Measurements from ENCODE around the gene RNF26. TPM values are rescaled to one million over a fixed set of nuclear protein-coding genes. Genes with fewer than 3 reads are reported as not detected.

Gene RNF26
- total RNA-seq, 1 donor from 2014 or later: 17.8 TPM

DNA sequence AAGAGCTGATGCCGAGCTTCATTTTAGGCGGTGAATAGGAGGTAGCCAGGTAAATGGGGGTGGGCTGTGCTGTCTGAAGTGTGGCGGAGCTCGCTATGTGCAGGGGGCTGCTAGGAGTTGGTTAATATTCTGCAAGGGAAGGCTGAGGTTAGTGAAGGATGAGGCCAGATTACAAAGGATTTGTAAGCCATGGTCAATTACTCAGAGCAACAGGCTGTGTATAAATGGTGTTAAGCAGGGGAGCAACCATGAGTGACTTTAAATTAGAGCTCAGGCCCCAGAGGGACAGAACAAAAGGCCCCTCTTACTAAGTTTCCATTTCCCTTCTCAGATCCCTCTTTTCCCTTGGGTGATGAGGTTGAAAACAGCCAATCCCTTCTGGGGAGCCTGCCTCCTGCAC lies 10.1 kb upstream of the RNF26 start:
- TF ChIP-seq, protein P1, sequence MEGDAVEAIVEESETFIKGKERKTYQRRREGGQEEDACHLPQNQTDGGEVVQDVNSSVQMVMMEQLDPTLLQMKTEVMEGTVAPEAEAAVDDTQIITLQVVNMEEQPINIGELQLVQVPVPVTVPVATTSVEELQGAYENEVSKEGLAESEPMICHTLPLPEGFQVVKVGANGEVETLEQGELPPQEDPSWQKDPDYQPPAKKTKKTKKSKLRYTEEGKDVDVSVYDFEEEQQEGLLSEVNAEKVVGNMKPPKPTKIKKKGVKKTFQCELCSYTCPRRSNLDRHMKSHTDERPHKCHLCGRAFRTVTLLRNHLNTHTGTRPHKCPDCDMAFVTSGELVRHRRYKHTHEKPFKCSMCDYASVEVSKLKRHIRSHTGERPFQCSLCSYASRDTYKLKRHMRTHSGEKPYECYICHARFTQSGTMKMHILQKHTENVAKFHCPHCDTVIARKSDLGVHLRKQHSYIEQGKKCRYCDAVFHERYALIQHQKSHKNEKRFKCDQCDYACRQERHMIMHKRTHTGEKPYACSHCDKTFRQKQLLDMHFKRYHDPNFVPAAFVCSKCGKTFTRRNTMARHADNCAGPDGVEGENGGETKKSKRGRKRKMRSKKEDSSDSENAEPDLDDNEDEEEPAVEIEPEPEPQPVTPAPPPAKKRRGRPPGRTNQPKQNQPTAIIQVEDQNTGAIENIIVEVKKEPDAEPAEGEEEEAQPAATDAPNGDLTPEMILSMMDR (IDR thresholded peaks at IDR 0.05; ENCODE audit: insufficient read depth, low read length, poor library complexity, severe bottlenecking): no peak
- Histone ChIP-seq H3K27me3 (ENCODE audit: control insufficient read depth, insufficient read depth, low read length) (no peaks in the 10 kb centered on the region), H3K36me3 (ENCODE audit: control insufficient read depth, insufficient read depth, low read length) (no peaks in the 10 kb centered on the region), H3K4me3 (ENCODE audit: low read depth, low read length) (no peak overlapping the region)
- DNase-seq (ENCODE audit: low read depth): no peak

DNA sequence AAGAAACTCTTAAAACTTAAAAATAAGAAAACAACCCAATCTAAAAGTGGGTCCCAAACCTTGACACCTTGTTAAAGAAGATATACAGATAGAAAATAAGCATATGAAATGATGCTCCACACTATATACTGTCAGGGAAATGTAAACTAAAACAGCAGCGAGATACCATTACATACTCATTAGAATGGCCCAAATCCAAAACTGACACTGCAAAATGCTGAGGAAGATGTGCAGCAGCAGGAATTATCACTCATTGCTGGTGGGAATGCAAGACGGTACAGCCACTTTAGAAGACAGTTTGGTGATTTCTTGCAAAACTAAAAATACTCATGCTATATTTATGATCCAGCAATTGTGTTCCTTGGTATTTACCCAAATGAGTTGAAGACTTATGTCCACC lies 5.0 kb upstream of the RNF26 start:
- H3K36me3 ChIP-seq (ENCODE audit: control insufficient read depth, insufficient read depth, low read length): no peaks in the 10 kb centered on the region
- no peak for DNase-seq (ENCODE audit: low read depth)
- TF ChIP-seq, protein P1 (IDR thresholded peaks at IDR 0.05; ENCODE audit: insufficient read depth, low read length, poor library complexity, severe bottlenecking): no peak
- H3K27me3 ChIP-seq (ENCODE audit: control insufficient read depth, insufficient read depth, low read length): no peaks in the 10 kb centered on the region
- no peak overlapping the region for H3K4me3 ChIP-seq (ENCODE audit: low read depth, low read length)

DNA sequence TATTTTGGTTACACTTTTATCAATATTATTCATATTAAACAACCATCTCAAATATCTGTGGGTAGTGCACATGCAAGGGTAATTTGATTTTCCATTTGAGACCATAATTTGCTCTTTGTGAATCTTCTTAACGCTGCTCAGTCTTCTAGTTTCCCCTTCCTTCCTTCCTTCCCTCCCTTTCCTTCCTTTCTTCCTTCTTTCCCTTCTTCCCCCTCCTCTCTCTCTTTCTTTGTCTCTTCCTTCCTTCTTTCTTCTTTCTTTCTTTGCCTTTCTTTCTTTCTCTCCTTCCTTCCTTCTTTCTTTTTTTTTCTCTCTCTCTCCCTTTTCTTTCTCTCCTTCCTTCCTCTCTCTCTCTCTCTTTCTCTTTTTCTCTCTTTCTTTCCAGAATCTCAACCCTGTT lies 4.1 kb upstream of the RNF26 start:
- Histone ChIP-seq H3K4me3 (ENCODE audit: low read depth, low read length) (no peak overlapping the region), H3K36me3 (ENCODE audit: control insufficient read depth, insufficient read depth, low read length) (no peaks in the 10 kb centered on the region), H3K27me3 (ENCODE audit: control insufficient read depth, insufficient read depth, low read length) (no peaks in the 10 kb centered on the region)
- no peak for DNase-seq (ENCODE audit: low read depth)
- TF ChIP-seq, protein P1 (IDR thresholded peaks at IDR 0.05; ENCODE audit: insufficient read depth, low read length, poor library complexity, severe bottlenecking): no peak

DNA sequence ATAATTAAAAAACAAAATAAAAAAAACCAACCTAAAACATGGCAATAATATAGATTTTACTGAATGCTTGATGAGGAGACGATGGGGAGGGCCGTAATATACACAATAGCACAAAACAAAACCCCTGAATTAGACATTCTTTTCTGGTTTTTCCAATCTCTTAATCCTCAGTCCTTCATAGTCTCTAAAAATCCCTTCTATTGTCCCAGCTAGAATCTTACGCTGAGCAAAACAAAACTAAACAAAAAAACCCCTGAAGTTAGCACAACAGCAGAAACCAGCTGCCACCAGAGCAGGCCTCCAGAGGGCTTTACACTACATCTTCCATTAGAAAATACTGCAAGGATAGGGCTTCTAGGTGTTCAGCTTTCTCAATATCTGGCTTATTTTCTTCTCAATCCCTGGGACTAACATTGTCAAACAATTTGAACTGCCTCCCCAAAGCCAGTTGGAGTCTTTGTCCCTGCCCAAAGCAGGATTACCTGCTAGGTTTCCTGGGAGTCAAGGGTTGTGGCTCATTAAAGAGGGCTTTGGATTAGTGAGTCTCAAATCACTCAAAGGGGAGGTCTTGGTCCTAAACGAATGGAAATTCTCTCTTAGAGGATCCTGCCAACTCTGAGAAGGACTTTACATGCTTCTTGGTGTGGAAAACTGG lies 2.1 kb upstream of the RNF26 start:
- no peak overlapping the region for H3K4me3 ChIP-seq (ENCODE audit: low read depth, low read length)
- DNase-seq (ENCODE audit: low read depth): no peak
- H3K27me3 ChIP-seq (ENCODE audit: control insufficient read depth, insufficient read depth, low read length): no peaks in the 10 kb centered on the region
- TF ChIP-seq, protein P1 (IDR thresholded peaks at IDR 0.05; ENCODE audit: insufficient read depth, low read length, poor library complexity, severe bottlenecking): no peak
- no peaks in the 10 kb centered on the region for H3K36me3 ChIP-seq (ENCODE audit: control insufficient read depth, insufficient read depth, low read length)

DNA sequence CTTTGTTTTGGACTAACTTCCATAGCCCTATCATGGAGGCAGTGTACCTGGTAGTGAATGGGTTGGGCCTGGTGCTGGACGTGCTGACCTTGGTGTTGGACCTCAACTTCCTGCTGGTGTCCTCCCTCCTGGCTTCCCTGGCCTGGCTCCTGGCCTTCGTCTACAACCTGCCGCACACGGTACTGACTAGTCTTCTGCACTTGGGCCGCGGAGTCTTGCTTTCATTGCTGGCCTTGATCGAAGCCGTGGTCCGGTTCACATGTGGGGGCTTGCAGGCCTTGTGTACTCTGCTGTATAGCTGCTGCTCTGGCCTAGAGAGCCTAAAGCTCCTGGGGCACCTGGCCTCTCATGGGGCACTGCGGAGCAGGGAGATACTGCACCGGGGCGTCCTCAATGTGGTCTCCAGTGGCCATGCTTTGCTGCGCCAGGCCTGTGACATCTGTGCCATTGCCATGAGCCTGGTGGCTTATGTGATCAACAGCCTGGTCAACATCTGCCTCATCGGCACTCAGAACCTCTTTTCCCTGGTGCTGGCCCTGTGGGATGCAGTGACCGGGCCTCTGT lies 846 bp downstream of the RNF26 start:
- TF ChIP-seq, protein P1 (IDR thresholded peaks at IDR 0.05; ENCODE audit: insufficient read depth, low read length, poor library complexity, severe bottlenecking): no peak
- no peaks in the 10 kb centered on the region for H3K36me3 ChIP-seq (ENCODE audit: control insufficient read depth, insufficient read depth, low read length)
- DNase-seq (ENCODE audit: low read depth): no peak
- peak overlapping the region; percentile 85 for H3K4me3 ChIP-seq (ENCODE audit: low read depth, low read length)
- H3K27me3 ChIP-seq (ENCODE audit: control insufficient read depth, insufficient read depth, low read length): peaks cover 10% of the 10 kb centered on the region

All from kidney epithelial cell (primary cell).